ENCODE results near the gene TJP2.

GRCh38 chr9:69174616-69175463 is 763 bp downstream of the TJP2 start:
- TF ChIP-seq POLR2A (IDR thresholded peaks at IDR 0.05) (no peak), POLR2AphosphoS5 (IDR thresholded peaks at IDR 0.05) (peak in 1 of 3 donors; percentile 39), CTCF (IDR thresholded peaks at IDR 0.05) (no peak)

All from suprapubic skin (tissue), 4 donors.